GM21360 (cell line): ENCODE data around the gene PER1.
"Not testable (repeated sequence)": the region's sequence is repeated elsewhere in the genome, so short reads cannot be mapped to it uniquely, and the experiment has no call there.

Experiments used
- ATAC-seq: cut with Tn5 transposase; IDR thresholded peaks from one replicate; pipeline ENCODE4 v1.9.1; 2021; ENCODE audit warnings: mild to moderate bottlenecking, moderate library complexity; ENCODE audit not compliant: unreplicated experiment

PER1 gene

DNA sequence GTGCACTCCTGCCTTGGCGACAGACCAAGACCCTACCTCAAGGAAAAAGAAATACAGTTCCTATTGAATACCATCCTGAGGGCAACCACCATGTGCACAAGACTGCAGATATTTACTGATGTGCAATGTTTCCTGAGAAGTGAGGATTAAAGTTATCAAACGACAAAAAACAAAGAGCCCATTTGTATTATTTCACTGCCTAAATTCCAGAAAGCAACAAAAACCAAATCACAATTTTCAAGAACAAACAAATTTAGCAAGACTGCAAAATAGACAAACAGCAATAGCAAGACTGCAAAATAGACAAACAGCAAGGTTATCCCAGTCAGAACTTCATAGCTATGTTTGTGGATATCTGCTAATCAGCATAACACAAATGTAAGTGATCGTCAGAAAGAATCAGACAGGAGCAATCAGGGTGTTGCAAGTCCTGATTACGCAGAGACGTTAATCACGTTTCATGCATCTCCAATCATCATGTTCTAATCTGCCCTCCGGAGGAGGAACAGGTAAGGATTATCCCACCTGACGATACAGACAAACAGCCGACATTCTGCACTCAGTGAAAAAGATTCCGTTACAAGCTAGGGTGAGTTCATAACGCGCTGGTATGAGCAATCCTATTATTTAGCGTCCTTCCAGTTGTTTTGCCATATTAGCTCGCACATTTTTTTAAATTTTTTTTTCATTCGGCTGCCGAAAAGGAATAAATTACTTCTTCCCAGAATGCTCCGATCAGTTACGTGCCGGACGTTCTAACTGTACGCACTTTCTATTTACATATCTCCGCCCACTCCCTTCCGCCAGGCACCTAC lies 21.1 kb upstream of the PER1 start:
- peak; percentile 73 for ATAC-seq

DNA sequence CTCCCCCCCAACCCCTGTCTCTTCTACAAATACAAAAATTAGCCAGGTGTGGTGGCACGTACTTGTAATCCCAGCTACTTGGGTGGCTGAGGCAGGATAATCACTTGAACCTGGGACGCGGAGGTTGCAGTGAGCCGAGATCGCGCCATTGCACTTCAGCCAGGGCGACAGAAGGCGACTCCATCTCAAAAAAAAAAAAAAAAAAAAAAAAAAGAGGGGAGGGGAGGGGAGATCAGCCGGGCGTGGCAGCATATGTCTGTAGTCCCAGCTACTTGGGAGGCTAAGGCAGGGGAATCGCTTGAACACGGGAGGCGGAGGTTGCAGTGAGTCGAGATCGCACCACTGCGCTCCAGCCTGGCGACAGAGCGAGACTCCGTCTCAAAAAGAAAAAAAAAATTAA lies 18.0 kb upstream of the PER1 start:
- ATAC-seq: not testable (repeated sequence)

DNA sequence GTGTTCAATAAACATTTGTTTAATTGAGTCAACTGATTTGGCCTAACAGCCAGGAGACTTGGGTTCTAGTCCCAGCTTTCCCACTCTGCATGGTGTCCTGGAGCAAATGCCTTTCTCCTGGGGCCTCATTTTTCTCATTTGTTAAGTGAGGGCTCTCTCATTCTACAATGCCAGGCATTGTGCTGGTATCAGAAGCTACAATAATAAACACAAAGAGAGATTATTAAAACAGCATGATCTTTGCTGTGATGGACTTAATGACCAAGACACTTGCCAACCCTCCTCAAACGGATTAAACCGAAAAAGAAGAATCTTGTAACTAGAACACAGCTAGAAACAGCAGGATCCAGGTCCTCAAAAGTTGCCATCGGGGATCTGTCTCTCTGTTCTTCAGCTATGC lies 15.3 kb upstream of the PER1 start:
- ATAC-seq: no peak

DNA sequence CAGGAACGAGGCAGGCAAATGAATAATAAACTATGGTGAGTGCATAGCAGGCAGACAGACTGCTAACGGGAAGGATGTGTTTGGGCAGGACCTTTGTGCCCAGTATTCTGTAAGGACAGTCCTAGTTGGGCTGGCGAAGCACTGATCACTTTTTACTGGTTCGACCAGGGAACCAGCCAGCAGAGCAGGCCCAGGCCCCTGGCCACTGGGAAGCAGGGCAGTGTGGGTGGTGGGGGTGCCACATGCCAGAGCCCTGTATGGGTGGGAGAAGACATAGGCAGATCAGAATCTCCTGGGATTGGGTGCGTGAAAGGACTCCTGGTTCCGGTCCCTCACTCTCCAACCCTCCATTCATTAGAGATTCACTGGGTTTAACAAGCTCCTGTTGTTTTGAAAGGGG lies 14.5 kb upstream of the PER1 start:
- no peak for ATAC-seq

DNA sequence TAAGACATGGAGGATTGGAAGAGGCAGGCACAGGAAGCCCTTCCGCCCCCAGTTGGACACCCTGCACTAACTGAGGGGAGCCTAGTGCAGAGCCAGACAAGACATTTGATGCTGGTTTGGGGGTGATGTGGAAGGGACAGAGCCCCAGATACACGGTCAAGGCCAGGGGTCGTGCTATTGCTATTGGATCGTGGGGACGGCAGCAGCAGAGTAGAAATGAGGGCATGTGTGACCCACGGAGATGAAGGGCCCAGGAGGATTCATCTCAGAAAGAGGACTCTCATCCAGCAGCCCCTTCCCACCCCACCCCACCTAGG lies 12.6 kb upstream of the PER1 start:
- no peak for ATAC-seq

DNA sequence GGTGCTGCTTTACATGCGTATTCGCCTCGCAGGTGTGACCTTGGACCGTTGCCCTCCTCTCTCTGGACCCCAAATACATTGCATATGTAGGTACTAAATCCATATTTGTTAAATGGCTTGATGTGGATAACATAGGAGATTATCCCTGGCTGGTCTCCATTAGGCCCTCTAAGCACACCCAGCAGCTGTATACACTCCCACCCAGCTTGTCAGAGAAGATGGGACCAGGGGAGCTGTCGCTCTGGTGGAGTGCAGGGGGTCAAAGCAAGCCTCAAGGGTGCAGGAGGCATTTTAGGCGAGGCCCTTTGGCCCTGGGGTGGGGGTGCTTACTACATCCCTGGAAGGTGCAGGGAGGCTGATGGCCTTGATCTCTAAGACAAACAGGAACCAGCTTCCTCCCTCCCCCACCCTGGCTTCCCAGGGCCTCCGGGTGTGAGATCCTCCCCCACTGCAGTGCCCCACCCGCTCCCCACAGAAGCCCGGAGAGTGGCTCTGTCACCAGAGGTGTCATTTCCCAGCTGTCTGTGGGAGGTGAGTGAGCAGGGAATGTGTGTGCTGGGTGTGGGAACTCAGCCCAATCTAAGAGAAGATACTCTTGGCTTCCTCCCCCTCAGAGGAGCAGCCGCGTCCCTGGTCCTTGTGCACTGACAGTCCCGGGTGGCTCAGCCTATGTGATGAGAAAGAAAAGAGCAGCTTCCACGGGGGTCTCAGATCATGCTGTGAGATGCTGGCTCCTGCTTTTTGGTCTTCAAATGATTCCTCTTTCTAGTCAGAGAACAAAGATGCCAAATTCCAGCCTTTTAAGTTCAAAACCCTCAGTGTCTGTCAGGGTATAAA lies 12.0 kb upstream of the PER1 start:
- ATAC-seq: no peak

DNA sequence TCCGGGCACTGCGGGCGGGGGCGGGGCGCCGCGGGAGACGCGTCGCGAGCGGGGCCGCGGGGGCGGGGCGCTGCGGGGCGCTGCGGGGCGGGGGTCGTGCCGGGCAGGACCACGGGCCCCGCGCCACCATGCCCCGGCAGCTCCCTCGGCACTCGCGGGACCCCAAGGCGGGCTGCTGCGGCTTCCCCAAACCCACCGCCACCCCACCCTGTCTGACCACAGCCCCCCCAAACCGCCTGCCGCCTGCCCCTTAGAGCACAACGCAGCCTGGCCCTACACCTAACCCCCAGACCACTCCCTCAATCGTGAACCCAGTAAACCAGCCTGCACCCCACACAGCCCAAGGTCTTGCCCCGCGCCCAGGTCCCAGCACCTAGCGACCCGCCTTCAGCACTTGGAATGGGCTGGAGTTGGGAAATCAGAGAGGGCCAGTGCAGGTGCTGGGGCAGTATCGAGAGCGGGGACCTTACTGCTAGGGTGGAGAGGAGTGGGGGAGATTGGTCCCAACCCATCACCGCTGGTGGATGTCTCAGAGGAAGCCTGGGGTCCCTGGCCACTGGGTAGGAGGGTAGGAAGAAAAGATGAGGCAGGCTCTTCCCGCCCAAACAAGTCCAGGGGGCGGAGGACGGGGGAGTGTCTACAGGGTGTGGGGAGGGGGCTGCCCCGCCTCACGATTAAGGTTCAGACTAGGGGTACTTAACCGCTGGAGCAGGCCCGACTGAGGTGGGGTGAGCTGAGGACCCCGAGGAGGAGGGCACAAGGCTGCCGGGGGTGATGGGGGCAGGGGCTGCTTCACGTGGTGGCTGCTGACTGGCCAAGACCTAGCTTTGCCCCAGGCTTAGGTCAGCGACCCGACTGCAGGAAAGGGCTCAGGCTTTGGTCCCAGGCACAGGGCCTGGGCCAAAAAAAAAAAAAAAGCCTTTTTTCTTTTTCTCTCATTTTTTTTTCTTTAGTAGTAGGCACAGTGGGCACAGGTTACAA lies 11.1 kb upstream of the PER1 start:
- no peak for ATAC-seq

DNA sequence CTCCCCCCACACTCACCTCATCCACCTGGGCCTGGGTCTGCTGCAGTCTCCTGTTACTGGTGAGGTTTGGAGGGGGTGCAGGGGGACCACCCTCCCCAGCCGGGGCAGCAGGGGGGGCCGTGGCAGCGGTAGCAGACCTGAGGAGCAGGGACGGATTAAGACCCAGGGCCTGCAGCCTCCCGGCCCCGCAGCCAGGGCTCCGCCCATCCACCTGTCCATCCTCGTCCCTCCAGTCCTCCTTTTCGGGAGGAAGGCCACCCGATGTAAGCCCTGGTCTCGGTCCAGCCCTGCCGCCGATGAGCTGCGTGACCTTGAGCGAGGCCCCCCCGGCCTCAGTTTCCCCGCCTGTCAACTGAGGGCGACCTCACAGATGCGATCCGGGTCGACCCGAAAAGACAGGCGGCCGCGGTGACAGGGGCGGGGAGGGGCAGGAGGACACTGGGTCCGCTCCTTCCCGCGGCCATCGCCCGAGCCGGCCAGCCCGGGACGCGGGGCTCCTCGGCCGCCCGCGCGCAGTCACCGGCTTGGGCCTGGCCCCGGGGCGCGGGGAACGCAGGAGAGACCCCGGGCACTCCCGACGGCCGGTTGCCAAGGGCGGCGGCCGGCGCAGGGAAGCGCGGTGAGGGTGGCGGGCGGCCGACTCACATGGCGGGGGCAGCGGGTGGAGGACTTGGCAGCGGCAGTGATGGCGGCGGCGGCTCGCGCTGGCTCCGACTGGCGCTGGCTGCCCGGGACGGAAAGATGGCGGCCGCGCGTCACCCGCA lies 10.2 kb upstream of the PER1 start, which contains the start of gene VAMP2:
VAMP2 (minus strand) TSS at position 716 of the 764 bp plus-strand sequence; CDS start at position 647, 69 bp downstream.
- ATAC-seq: no peak

DNA sequence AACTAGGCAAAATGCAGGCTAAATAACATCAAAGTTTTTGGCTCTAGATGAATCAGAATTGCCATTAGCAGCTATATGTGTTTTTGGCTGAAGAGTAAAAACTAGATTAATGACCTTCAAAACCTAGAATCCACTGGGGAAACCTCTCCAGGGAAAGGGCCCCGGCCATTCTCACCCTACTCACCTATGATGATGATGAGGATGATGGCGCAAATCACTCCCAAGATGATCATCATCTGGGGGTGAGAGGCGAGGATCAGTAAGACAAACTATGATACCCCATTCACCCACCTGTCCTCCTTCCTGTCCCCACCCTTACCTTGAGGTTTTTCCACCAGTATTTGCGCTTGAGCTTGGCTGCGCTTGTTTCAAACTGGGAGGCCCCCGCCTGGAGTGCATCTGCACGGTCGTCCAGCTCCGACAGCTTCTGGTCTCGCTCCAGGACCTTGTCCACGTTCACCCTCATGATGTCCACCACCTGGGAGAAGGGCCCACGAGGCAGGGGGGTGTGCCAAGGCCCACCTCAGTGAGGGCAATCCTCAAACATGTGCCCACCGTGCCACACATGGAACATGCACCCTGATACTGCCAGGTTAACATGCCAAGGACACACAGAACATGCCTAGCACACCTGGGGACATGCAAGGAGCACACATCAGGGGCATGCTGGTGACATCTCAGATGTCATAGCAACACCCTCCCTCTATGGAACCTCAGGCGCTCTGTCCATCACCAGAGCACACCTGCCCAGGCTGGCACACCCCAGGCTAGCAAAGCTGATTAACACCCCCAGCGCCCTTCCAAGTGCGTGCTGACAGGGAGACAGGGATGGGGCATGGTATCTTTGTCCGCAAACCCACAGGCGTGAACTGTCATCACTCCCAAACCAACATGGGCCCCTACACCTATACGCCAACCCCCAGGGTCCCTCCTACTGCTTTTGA lies 9.4 kb upstream of the PER1 start:
- ATAC-seq: no peak

DNA sequence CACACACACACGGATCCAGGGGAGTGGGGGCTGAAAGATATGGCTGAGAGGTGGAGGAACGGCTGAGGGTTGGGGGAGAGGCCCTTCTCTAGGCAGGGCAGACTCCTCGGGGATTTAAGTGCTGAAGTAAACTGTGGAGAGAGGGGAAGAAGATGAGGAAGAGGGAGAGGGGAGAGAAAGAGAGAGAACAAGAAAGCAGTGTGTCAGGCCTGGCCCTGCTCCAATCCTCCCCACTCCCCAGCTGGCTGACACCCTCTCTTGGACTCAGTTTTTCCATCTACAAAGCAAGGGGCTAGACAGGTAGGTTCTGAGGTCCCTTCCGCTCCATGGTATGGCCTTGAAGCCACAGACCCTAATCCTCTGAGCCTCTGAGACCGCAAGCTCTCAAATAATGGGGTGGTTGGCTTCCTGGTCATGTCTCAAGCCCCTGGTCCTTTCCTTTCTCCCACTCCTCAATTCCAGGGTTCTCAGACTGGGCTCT lies 8.6 kb upstream of the PER1 start:
- no peak for ATAC-seq

DNA sequence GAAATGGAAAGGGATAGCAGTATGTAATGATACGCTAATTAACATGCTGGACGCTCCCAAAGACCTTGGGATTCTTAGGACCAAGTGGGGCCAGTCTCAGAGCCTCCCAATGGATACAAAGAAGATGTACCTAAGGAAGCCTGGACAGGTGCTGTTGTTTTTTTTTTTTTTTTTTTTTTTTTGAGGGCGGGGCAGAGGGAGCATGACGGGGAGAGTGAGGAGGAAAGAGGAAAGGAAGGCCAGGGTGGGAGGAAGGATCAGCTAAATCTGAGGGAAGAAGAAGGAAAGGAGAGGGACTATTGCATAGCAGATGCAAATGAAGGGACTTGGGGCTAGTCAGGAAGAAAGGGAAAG lies 8.0 kb upstream of the PER1 start:
- ATAC-seq: no peak

DNA sequence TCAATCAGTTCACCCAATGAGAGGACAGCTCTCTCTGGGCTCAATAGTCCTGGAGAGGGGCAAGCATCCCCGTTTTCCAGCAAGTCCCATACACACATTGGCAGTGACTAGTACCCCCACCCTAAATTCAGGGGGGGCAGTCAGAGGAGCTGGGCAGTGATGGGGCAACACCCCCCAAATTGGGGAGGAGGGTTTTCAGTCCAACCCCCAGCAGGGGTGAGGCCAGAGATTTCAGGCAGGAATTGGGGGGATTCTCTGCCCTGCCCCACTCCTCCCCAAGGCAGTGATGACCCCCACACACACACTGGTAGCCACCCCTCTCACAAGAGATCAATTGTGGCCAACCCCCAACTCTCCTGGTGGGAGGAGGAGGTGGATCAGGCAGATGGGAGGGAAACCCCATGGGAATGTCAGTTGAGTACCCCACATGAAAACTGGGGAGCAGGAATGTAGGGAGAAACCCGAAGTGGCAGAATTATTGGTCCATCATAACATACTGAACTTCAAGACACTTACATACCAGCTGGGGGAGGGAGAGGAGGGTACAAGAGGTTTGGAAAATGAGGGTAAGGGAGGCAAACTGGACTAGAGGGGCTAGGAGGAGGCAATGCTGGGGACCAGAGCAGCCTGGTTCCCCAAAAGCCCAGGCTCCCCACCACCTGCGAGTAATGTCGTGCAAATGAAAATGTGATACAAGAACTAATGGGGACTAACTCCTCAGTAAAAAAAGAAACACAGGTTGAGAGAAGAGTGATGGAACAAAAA lies 7.4 kb upstream of the PER1 start:
- no peak for ATAC-seq

DNA sequence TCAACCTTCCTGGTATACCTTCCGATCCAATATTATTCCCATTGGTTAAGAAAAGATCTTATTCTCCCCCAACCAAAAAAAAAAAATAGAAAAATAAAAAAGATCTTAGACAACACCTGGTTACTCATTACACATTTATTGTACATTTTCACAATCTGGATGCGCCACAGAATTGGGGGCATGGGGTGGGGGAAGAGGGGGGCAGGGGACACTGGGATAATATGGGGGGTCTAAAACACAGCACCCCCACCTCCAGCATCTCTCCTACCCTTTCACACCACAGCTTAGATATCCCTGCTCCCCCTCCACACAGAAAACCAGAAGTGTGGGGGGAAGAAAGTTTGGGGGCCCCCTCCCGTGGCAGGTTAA lies 6.8 kb upstream of the PER1 start:
- ATAC-seq: no peak

DNA sequence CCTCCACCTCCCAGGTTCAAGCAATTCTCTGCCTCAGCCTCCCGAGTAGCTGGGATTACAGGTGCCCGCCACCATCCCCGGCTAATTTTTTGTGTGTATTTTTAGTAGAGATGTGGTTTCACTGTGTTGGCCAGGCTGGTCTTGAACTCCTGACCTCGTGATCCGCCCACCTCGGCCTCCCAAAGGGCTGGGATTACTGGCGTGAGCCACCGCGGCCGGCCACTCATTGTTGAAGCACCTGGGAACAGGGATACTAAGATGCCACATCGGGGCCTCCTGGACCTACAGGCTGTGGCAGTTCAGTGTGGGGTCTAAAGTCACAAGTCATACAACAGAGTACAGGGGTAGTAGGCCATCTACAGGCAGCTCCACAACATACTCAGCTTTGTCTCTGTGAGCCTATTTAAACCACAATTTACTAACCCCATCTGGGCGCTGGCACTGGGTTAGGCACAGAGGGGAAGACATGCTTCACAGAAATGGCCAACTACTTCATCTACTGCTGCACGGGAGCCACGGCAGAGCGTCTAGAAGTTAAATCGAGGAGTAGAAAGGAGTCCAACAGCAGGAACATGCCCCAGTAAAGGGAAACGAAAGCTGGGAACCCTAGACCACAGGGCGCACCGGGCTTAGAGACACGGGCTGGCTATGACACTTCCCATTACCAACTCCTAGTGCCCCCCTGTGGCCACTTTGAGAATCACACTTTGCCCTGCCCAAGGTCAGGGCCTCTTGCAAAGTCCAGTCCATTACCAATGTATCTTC lies 6.2 kb upstream of the PER1 start:
- ATAC-seq: no peak

DNA sequence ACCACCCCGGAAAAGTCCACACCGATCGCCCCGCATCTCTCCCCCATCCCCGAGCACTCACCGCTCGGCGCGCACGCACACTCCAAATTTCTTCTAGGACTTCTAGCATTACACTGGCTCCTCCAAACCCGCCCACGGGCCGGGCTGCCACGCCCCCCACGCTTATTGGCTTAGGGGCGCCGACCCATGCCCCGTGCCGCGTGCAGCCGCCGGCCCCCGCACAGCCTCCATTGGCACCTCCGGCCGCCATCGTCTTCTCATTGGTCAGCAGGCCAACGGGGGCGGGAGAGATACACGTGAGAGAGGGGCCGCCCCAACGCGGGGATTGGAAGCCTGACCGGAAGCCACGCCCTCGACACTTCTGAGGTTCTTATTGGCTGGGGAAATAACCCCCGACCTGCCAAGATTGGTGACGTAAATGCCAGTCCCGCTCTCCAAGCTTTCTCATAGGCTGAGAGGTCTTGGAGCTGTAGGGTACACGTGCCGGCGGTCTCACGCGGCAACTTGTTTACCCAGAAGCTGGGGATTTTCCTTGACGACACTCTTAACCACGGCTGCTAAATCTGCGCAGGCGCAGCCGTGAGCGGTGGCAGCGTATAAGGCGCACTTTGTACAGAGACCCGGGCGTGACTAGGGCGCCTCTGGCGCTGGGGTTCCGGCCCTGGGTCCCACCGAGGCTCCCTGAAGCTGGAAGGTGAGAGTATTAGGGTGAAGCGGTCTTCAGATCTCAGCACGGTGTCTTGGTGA lies 4.2 kb upstream of the PER1 start:
- peak; percentile 60 for ATAC-seq

DNA sequence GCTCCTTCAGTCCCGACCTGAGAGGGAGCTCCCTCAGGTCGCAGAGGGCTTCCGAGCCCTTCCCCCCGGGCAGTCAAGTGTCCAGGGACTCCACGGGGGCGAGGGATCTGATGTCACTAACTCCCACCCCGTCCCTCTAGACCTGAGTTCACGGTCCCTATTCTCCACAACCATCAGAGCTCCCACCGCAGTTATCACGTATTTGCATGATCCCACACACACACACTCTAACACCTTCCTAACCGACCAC lies 3.7 kb upstream of the PER1 start:
- ATAC-seq: no peak

DNA sequence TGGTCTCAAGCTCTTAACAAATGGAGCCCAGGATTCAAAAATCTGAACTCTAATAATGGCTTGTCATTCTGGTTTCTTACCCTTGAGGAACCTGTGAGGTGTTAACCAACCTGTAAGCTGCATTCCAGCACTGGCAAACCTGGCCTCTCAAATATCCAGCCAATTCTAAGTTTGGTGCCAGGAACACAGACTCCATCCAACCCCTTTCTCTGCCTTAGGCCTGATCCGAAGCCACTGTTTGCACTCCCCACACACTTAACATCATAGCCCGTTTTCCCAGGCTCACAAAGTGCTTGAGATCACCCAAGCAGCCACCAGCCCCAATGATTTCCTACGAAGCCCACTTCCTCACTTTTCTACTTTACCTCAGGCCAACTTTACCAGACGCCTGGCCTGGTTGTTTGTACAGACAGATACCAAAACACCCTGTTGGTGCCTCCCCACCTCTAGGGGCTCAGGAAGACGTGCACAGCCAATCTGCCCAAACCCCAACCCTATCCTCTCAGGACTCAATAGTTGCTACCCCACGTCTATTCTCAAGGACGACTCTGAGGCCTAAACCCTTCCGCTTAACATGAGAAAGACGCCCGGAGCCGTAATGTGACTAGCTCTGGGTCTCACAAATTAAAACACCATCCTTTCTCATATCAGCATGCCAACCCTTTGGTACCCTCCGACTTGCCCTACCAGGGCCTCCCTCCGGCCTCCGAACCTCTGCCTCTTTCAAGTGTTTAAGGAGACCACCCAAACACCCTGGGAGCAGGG lies 3.2 kb upstream of the PER1 start:
- no peak for ATAC-seq
